Endometrial microvascular endothelial cells (primary cell): ENCODE measurements around the gene WNT6. TPM values are rescaled to one million over a fixed set of nuclear protein-coding genes. Genes with fewer than 3 reads are reported as not detected.

Experiments used
- in situ Hi-C: cut with HindIII; loops from 2 replicates; pipeline ENCODE4 v1.10.0; 2017; ENCODE audit warnings: low sequenced_read_pairs, low pct_unique_long_range_greater_than_20kb; ENCODE audit errors: inconsistent ontology term
- total RNA-seq: library from RNA; depleted of rRNA; stranded (reverse); fragments of >200 nt; gene quantifications from one replicate; pipeline ENCODE4 v1.2.3, GENCODE V29; 2015; ENCODE audit errors: inconsistent ontology term

Gene WNT6
- total RNA-seq, 1 donor from 2014 or later = not detected

DNA sequence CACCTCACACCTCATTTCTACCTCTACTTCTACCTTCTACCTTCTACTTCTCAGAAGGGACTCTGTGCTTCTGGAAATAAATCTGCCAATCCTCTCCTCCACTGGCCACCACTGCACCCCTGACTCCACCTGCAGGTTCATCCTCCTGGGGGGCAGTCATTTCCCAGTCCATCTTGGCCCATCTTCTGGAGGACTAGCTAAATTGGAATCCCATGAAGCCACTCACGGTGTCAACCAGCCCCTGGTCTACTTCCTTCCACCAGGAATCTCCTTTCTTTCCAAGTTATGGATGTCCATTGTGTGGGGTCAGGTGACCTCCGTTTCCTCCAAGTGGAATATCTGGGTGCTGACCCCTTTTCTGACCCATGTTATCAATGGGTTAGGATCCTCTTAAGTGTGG is 24.9 kb downstream of the WNT6 start:
- in situ Hi-C loops = no loop called here

DNA sequence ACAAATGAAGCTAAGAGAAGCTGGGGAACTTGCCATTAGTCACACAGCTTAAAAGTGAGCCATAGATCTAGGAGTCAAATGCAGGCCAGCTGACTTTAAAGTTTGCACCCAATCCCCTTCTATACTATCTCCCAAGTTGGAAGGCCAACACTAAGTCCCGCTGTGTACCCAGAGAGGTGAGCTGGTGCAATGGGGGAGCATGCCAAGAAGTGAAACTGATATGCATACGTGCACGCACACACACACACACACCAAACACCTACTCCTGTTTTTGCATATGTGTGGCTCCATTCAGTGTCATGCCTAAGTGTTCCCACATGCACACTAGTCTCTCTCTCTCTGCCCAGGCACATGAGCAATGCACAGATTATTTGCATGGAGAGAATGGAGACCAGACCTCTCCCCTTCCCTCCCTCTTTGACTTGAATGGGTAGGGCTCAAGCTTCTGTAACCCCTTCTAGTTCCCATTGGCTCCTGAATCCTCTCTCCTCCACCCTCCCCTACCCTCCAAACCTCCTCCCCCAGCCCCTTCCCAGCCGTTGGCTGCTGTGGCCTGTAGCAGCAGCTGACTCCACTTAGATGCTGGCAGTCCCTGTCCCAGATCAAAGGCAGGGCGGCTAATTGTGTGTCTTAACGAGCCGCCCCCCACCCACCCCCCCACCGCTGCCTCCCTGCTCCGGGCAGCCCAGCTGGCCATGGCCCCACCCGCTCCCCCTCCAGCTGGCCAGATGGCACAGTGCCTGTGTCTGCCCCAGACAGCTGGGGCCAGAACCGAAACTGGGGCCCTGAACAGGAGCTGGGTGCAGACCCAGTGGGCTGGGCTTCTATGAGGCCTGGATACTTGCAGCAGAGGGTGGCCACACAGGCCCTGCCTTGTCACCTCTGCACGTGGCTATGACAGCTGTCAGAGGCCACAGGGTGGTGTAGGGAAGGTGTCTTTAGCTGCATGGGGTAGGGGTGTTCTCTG is 26.7 kb downstream of the WNT6 start:
- in situ Hi-C loops = no loop called here

DNA sequence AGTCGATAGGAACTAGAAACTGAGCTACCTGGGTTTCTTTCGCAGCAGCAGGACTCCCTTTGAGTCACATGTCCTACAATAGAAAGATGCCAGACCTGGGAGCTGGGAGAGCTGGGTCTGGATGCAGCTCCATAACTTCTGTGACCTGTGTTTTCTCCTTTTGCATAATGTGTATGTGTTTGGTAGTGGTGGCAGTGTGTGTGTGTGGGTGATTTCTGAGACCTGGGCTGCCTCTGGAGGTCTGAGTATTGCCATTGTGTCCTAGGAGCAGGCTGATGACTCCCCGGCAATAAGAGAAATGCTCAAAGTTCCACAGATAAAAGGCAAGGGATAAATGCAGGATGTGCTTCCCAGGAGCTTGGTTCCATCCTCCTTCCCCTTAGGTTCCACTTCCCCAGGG is 27.5 kb downstream of the WNT6 start:
- in situ Hi-C loops = no loop called here

DNA sequence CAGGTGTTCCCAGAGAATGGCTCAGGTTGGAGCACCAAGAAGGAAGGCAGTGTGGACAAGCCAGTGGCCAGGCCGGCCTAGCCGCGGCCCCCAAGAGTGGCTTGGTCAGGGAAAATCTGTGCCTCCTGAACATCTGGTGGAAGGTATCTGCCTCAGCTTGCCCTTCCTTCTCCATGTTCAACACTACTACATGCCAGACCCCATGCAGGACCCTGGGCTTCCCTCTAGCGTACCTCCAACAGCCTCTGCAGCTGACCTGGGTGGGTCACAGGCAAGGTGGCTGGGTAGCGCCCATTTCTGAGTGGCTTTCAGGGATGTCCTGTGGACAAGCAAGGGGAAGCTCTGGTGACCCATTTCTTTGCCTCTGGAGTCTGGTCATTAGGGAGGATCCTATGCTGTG is 28.7 kb downstream of the WNT6 start:
- in situ Hi-C loops = no loop called here

DNA sequence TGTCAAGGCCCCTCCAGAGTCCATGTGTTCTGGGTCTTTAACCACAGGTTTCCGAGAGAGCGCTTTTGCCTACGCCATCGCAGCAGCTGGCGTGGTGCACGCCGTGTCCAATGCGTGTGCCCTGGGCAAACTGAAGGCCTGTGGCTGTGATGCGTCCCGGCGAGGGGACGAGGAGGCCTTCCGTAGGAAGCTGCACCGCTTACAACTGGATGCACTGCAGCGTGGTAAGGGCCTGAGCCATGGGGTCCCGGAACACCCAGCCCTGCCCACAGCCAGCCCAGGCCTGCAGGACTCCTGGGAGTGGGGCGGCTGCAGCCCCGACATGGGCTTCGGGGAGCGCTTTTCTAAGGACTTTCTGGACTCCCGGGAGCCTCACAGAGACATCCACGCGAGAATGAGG is 30.3 kb downstream of the WNT6 start:
- in situ Hi-C loops = no loop called here

DNA sequence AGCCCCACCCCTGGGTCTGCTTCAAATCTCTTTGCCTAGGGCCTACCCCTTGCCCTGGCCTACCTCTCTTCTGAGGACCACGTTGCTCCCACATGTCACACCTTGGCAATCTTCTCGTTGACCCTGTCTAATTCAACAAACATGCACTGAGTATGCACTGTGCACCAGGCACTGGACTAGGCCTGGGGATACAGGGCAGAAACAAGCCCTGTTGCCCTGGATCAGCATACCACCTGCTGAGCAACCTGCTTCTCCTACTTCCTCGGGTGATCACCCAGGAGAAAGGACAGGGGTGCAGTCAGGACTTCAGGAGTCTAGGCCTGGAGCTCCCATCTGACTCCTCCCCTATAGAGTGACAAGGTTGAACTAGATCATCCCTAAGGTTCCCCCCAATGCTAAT is 30.8 kb downstream of the WNT6 start:
- in situ Hi-C loops = no loop called here

DNA sequence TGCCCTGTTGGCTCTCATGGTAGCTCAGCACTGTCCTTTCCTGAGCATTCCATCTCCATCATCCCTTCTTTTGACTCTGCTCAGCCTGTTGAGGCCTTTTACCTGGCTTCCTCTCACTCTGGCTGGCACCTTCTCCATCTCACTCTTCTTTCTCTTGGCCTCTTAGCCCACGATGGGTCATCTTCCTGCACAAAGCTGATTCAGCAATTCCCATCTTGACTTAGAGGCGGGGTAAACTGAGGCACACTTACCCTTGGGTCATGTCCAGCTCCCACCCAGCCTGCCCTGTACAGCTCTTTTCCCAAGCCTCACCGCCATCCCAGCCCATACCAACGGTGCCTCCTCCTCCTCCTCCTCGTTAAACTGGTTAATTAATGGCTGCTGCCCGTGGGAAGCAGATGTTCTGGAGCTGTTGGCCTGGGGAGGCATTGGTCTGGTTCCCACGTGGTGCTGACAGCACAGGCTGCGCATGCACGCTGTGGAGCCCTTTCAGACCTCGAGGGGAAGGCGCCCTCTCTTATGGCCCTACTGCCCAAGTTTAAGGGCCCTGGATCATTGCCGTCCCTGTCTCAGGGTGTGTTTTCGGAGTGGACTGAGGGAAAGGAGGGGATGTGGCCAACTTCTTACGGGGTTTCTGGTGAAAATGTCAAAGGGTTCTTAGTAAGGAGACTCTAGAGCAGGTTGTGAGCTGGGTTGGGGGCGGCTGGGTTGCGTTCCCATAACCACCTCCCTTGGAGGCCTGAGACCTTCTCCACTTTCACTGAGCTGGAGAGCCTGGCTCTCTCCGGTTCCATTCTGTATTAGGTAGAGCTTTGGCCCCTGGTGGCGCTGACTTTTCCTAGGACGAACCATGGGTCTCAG is 31.9 kb downstream of the WNT6 start:
- in situ Hi-C loops = no loop called here

DNA sequence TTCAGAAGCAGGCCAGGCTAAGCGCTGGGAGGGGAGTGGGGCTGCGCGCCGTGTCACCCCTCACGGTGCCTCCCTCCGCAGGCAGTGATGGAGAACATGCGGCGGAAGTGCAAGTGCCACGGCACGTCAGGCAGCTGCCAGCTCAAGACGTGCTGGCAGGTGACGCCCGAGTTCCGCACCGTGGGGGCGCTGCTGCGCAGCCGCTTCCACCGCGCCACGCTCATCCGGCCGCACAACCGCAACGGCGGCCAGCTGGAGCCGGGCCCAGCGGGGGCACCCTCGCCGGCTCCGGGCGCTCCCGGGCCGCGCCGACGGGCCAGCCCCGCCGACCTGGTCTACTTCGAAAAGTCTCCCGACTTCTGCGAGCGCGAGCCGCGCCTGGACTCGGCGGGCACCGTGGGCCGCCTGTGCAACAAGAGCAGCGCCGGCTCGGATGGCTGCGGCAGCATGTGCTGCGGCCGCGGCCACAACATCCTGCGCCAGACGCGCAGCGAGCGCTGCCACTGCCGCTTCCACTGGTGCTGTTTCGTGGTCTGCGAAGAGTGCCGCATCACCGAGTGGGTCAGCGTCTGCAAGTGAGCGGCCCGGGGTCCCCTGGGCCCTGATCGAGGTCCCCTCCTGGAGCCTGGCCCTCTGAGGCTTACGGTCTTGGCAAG is 33.2 kb downstream of the WNT6 start:
- in situ Hi-C loops = no loop called here

DNA sequence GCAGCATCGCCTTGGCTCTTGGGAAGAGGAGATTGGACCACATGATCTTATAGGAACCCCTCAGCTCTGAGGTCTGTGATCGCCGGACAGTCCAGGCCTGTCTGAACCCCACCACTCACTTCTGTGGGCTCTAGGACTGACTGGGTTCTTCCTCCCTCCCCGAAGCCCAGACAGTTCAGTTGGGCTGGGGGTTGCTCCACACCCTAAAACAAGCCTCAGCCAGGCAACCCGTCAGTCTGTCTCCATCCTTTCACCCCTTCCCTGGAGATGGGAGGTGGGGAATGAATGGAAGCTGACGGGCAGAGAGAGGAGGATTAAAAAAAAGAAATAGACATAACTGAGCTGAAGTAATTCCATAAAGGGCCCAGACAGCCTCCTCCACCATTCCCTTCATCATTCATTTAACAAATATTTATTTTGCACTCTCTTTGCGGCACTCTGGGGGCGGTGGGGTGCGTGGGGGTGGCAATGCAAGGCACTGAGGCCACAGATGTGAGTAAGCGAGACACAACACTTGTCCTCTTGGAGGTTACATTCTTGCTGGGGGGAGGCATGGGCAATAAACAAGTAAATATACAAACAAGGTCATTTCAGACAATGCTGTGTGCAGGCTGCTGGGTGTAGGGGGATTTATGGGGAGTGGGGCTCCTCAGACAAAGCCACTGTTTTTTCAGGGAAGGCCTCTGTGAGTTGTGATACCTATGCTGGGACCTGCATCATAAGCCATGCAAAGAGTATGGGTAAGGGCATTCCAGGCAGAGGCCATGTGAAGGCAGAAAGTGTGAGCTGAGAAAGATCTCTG is 33.9 kb downstream of the WNT6 start:
- in situ Hi-C loops = no loop called here

DNA sequence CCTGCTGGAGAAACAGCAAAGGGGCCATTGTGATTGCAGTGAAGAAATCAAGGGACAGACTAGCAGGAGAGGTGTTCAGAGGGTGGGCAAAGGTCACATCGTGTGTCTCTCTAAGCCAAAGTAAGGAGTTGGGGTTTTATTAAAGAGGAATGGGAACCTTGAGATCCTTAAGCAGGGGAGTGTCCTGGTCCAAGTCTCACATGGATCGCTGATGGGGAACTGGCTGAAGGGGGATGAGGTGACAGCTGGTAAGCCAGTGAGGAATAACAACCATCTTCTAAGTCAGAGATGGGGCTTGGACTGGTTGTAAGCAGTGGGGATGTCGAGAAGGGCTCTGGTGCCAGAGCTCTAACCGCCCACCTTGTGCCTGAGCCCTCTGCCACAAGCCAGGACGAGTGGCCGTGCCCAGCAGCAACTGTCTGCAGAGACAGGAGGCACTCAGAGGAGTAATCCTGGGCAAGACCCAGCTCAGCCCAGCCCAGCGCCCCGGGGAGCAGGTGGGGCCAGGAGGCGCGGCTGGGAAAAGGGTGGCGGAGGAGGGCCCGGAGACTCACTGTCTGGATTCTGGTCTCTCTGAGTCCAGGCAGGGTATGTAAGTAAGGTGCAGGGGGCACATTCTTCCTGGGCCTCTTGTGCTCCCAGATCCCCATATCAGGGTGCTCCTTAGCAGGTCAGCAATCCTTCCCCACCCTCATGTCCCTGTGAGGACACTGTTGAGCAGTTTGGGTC is 34.7 kb downstream of the WNT6 start:
- in situ Hi-C loops = no loop called here

DNA sequence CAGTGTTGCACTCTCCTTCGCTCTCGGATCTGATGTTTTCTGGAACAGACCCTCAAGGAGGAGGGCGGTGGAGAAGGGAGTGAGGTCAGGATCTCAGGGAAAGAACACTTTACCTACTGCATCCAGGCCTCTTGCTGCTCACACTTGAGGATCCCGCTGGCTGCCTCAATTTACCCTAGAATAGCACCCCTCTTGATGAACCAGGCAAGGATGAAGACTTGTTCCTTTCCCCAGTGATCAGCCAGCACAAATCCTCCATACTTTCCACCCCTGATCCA is 35.2 kb downstream of the WNT6 start:
- in situ Hi-C loops = no loop called here

DNA sequence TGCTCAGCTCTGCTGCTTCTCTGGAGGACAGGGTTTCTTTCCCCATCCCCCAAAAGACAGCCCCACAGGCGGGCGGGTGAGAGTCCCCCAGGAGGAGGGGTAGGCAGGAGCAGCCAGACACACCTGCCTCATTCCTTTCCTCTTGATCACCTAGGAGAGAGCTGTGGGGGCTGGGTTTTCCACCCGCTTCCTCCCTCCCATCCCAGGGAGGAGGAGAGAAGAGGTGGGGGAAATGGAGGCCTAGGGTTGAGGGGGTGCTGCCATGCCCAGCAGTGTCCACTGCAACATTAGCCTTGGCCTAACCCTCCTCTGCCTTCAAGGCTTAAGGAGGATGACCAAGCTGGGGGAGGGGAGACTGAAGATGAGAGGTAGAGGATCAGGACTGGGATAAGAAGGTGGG is 35.7 kb downstream of the WNT6 start:
- in situ Hi-C loops = no loop called here

DNA sequence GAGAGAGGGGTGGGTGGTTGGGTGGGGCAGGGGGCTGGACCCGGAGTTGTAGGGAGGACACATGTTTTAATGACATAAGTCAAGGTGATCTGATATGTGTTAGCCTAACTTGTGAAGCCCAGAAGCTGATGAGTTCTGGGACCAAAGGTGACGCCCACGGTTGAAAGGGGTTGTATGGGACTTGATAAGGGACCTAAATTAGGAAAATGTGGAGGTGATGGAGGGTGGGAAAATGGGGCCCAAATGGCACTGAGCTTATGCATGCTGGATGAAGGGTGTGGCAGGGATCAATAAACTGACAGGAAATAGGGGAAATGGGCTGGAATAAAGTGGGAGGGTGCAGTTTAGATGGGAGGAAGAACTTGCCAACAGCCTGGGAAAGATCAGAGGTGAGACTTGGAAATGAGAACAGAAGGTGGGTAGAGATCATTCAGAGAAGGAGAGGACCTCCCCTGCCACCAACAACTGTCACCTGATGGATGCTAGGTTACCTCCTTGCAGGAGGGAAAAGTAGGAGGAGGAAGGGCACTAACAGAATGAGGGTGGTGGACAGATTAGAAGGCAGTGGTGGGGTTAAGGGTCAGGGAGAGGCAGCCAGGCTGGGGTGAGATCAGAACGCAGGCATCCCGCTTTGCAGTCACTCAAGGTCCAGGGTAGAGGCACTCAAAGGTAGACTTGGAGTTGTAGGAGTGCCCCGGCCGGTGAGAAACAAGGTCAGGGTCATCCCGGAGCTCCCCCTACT is 36.3 kb downstream of the WNT6 start:
- in situ Hi-C loops = no loop called here

DNA sequence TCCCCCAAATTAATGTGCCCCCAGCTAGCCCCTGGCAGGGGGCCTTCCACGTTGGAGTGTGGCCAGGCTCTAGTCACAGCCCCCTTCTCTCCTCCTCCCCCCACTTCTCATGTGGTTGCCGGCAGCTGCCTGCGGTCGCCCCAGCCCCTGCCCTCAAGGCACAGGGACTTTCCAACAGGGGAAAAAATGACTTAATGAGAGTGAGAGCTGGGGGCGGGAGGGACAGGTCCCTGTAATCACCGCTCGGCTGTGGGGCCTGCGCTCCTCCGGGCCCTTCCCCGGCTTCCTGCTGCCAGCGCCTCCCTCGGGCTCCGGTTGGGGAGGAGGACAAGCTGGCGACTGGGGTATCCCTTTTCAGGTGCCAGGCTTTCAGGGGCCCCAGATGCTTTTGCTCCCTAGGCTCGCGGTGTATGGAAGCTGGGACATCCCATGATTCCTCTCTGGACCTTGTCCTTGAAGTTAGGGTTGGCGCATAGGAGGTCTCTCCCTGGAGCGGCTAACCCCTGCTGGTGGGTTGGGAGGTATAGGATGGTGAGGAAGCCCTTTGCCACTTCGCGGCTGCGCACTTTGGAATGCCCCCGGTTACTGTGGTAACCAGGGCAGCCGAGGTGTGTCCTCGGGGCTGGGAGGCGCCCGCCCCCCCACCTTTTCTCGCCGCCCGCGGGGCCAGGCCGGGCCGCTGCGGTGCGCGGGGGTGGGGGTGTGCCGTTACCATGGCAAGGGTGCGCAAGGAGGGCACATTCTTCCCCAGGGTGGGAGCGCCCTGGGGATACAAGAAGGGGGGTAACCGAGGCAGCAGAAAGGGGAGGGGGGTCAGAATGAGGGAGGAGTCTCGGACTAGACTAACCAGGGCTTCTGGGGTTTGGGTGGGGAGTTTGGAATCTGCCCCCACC is 37.1 kb downstream of the WNT6 start:
- in situ Hi-C loops = no loop called here

DNA sequence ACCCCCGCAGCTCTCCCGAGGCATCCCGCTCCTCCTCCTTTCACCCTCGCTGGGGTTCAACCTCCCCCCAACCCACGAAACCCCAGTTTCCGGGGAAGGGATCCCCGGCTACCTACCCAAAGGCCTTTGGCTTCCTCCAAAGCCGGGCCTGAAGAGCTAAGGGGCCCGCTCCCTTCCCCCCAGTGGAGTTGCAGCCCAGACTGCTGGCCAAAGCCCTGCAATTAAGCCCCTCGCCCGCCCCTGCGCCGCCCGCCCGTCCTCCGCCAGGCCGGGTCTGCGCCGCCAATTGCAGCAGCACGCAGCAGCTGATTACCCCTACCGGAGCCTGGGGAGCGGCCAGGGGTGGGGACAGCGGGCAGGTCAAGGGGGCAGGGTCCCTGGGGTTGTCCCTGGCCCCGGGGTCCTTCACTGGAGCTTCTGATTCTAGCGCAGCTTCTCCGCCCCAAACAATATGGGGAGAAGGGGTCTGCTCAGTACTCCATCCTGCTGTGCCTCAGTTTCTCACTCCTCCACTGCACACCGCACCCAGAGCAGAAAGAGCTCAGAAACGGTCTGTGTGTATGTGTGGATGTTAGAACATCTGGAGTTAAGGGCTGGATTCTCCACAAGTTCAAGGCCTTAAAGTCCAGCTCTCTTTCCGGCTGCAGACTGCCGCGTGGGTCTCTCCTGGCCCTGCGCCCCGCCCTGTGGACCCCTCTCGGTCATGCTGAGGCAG is 37.9 kb downstream of the WNT6 start:
- in situ Hi-C loops = no loop called here
